ENCODE results near the gene AHRR.
"Not testable (repeated sequence)": the region's sequence is repeated elsewhere in the genome, so short reads cannot be mapped to it uniquely, and the experiment has no call there.

The AHRR gene

DNA sequence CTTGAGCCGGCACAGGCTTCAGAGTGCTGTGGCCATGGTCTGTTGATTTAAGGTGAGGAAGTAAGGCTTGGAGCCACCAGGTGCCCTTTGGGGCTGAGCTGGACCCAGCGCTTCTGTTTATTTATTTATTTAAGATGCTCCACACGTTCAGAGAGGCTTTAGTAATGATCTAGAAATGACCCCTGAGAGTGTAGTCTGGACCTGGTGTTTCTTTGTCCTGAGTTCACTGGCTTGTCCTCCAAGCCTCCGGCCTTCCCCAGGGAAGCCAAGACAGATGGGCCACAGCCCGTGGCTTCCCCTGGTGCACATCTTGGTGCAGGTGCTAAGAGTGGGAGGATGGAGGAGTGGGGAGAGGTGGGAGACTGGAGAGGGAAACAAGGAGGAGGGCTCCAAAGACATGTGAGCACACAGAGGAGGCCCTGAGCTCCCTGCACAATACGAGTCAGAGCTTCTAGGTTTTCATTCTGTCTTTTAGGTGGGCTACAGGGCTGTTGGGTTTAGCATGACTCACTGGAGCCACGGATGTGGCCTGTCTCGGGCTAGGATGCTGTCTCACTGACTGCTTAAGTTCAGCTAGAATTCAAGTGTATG lies 56.9 kb downstream of the AHRR start:
- no peak for DNase-seq (ENCODE audit: low spot score)

DNA sequence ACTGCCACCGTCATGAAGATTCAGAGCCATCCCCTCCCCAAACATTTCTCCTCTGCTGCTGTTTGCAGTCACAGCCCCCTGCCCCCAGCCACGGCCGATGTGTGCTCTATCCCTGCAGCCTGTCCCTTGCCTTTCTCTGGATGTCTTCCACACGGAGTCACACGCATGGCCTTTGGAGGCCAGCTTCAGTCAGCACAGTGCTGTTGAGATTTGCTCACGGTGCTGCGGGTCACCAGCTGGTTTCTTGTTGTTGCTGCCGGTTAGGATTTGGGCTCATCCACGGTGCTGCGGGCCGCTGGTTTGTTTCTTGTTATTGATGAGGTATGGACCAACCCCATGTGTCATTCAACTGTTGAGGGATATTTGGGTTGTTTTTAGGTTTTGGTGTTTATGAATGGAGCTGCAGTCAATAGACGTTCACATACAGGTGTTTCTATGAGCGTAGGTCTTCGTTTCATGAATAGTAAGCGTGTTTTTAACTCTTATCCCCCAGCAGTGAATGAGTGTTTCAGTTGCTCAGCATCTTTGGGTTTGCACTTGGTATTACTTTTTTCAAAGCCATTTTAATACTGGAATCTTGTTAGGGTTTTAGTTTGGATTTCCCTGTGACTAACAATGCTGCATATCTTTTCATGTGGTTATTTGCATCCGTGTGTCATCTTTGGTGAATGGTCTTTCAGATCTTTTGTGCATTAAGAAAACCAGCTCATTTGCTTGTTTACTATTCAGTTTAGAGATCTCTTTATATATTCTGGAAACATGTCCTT lies 57.6 kb downstream of the AHRR start:
- no peak for DNase-seq (ENCODE audit: low spot score)

DNA sequence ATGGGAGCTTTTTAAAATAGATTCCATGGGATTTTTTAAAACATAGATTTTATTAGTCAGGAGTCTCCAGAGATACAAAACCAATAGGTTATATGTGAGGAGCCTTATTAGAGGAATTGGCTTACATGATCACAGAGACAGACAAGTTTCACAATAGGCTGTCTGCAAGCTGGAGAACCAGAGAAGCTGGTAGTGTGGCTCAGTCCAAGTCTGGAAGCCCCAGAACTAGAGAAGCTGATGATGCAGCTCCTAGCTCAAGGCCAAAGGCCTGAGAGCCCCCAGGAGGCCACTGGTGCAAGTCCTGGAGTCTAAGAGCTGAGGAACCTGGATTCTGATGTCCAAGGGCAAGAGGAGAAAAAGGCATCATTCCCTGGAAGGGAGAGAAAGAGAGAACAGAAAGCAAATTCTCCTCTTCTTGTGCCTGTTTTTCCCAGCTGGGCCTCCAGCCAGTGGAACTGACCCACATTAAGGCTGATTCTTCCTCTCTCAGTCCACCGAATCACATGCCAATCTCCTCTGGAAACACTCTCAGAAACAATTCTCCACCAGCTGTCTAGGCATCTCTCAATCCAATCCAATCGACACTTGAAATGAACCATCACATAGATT lies 59.3 kb downstream of the AHRR start:
- no peak for DNase-seq (ENCODE audit: low spot score)

DNA sequence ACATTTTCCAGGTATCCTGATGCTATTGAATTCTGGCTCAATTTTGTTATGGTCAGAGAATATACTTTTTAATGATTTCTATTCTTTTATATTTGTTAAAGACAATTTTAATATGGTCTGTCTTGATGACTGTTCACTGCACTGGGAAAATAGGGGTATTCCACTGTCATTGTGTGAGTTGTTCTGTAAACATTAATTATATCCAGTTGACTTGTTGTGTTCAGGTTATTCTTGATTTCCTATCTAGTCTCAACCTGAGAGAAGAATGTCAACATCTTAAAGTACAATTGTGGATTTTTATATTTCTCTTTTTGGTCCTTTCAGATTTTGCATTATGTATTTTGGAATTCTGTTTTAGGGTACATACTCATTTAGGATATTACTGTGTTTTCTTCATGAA lies 61.6 kb downstream of the AHRR start:
- no peak for DNase-seq (ENCODE audit: low spot score)

DNA sequence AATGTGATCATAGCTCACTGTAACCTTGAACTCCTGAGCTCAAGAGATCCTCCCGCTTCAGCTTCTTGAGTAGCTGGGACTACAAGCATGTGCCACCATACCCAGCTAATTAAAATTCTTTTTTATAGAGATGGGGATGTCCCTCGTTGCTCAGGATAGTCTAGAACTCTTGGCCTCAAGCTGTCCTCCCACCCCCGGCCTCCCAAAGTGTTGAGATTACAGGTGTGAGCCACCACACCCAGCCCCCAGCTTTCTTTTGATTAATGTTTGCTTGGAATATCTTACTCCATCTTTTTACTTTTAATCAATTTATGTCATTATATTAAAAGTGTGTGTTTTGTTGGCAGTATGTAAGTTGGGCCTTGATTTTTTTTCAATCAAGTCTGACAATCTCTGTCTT lies 62.1 kb downstream of the AHRR start:
- DNase-seq (ENCODE audit: low spot score) = no peak

DNA sequence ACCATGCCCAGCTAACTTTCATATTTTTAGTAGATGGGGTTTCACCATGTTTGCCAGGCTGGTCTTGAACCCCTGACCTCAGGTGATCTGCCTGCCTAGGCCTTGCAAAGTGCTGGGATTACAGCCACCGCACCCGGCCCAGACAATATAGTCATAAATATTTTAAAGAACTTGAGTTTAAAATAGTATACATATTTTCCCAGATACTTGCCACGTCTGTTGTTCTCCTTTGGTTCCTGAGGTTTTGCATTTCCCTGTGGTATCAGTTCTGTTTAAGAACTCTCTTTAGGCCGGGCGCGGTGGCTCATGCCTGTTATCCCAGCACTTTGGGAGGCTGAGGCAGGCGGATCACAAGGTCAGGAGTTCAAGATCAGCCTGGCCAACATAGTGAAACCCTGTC lies 63.1 kb downstream of the AHRR start:
- not testable (repeated sequence) for DNase-seq (ENCODE audit: low spot score)

DNA sequence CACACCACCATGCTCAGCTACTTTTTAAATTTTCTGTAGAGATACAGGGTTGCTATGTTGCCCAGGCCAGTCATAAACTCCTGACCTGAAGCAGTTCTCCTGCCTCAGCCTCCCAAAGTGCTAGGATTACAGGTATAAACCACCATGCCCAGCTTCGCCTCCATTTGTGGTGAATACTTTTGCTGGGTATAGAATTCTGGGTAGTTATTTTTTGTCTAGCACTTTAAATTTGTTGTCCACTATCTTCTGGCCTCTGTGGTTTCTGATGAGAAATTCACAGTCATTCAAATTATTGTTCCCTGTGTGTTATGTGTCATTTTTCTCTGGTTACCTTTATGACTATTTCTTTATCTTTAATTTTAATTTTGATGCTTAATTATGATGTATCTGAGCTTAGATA lies 63.8 kb downstream of the AHRR start:
- no peak for DNase-seq (ENCODE audit: low spot score)

DNA sequence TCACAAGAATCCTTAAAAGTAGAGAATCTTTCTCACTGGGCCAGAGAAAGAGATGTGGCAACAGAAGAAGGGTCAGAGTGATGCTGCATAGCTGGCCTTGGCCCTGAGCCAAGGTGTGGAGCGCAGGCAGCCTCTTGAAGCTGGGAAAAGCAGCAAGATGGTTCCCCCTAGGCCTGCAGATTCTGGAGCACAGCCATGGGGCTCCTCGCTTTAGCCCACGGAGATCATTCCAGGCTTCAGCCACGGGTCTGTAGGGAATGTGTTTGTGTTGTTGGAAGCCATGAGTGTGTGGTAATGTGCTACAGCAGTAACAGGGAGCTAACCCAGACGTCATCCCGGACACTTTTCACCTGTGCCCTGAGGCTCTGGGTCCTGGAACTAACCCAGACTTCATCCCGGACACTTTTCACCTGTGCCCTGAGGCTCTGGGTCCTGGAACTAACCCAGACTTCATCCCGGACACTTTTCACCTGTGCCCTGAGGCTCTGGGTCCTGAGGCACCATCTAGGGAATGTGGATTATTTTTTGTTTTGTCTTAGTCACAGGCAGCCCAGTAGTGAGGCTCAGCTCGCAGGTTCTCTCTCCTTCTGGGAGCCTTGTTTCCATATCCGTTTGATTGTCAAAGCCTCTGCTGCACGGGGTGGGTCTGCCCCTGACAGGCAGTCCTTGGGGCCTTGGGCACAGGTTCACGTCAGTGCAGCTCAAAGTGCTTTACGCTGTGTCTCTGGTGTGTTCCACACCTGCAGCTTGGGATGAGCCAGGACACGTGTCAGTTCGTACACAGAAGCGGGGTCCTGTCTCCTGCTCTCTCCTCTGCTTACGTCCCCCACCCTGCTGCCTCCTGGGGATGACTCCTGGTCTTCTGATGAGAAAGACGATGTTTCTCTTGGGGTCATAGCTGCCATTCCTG lies 65.2 kb downstream of the AHRR start:
- no peak for DNase-seq (ENCODE audit: low spot score)

DNA sequence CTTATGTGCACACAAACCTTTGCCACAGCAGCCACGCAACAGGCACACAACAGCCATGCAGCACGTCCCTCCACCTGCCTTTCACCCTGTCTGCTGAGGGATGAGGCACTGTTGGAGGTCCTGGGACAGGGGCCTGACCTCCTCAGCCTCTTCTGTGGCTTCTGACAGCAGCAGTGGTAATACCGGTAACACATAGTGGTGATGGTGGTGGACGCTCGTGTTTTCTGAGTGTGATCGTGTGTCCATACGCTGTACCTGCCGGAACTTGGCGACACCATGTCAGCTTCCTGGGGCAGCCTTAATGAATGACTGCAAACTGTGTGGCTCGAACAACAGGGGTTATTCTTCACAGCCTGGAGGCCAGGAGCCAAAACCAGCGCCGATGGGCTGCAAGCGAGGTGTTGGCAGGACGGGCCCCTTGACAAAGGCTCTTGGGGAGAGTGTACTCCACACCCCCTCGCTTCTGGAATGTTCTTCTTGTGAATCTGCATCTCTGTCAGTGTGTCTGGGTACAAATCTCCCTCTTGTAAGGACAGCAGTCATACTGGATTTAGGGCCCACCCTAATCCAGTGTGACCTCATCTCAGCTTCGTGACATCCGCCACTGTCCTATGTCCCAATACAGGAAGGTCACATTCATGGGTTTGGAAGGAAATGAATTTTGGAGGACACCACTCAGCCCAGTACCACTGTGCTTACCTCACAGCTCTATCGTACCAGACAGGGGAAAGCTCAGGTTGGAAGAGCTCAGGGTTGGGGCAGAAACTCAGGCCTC lies 66.2 kb downstream of the AHRR start:
- DNase-seq (ENCODE audit: low spot score) = no peak

DNA sequence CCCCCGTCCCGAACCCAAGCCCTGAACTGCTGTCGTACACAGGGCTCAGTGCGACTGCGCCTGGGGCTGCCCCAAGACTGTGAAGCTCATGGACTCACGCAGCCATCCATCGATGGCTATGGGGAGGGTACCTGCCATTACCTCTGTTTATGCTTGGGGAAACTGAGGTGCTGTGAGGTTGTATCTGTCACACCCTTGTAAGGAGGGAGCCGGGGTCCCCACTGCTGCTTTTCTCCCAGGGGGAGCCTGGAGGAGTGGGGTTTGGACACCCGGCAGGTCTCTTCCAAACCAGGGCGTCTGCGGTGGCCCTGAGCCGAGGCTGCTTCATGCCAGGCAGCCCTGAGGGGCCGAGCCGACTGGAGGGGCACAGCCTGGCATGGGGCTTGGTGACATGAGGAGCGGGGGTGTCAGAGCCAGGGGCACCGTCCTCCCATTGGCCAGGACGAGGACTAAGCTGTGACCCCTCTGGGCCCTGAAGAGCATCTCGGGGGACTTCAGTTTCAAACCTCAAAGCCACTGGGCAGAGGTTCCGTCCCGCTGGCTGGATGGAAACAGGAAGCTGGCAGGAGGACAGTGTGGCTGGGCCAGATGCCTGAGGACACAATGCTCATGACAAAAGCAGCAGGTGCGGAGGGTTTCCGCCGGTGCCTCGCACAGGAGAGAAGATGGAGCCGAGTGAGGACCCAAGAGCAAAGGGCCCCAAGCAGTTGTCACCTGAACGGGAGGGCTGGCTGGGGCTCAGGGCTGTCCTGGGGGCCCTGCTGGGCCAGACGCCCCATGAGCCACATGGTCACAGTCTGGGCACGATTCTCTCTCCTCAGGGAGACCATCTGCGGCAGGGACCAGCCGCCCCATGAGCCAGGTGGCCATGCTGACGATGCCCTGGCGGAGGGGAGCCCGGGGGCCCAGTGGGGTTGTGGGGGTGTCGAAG lies 67.0 kb downstream of the AHRR start:
- DNase-seq (ENCODE audit: low spot score) = no peak

DNA sequence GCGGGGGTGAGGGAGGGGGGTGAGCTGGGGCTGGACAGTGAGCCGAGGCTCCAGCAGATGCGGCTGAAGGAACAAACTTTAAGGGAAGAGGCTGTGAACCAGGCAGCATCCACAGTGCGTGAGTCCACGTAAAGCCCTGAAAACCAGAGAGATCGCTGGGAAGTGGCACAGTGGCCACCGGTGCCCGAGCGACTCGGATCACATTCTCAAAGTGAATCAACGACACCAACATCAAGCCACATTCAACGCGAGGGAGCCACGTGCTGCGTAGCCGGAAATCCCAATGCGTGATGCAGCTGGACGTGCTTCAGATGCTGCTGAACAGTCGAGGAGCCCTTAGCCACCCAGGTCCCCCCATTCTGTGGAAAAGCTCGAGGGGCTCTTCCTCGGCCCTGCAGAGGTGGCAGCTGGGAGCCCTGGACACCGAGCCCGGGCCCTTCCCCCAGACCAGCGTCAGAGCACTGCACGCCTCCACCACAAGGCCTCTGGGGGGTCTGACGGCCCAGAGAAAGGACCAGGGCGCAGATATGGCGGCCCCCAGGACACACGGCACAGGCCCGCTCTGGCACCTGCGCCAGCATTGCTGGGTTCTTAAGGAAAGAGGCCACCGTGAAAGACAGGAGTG lies 67.8 kb downstream of the AHRR start:
- no peak for DNase-seq (ENCODE audit: low spot score)

DNA sequence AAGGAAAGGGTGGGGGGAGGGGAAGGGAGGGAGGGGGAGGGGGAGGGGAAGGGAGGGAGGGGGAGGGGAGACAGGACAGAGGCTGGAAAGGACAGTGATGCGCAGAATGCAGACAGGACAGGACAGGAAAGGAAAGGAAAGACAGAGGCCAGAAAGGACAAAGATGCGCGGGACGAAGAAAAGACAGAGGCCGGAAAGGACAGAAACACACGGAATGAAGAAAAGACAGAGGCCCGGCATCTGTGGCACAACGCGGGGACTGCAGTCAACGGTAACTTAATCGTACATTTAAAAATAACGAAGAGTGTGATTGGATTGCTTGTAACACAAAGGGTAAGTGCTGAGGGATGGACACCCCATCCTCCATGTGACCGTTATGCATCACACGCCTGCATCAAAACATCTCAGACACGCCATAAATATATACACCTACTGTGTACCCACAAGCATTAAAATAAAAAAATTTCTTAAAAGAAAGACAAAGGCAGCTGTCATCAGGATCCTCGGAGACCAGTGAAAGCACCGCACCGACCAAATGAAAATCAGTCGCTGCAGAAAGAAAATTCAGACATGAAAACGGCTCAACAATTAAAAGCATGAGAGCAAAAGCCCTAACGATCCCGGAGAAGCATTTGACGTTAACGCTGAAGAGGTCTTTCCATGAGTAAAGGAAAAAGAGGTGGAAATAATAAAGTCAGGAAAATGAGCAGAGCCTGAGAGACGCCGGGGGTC lies 68.5 kb downstream of the AHRR start:
- no peak for DNase-seq (ENCODE audit: low spot score)

DNA sequence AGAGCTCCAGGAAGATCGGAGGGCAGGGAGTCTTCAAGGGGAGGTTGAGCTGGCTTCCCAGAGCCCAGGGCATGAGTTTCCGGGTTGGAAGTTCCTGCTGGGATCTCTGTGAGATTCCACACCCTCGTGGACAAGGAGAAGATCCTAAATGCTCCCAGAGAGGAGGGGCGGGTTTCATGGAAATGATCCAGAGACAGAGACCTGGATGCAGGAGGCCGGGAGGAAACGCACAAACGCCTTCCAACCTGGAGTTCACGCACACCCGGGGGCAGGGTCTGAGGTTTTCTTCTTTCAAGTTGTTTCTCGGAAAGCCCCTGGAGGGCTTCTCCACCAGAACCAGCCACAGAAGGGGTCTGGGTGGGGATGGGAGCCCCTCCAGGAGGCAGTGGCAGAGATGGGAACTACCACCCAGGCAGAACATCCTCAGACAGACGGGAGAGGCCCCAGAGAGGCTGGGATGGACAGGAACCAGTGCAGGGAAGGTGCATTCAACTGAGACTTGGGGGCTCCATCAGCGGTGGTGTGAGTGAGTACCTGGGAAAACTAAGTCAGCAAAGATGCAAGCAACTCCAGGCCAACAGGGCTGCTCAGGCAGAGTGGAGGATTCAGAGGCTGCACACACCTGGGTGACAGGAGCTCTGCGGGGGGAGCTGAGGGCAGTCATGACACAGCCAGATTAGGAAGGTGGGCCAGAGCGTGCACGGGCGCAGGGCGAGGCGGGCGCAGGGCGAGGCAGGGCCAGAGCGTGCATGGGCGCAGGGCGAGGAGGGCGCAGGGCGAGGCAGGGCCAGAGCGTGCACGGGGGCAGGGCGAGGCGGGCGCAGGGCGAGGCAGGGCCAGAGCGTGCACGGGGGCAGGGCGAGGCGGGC lies 69.3 kb downstream of the AHRR start:
- no peak for DNase-seq (ENCODE audit: low spot score)

DNA sequence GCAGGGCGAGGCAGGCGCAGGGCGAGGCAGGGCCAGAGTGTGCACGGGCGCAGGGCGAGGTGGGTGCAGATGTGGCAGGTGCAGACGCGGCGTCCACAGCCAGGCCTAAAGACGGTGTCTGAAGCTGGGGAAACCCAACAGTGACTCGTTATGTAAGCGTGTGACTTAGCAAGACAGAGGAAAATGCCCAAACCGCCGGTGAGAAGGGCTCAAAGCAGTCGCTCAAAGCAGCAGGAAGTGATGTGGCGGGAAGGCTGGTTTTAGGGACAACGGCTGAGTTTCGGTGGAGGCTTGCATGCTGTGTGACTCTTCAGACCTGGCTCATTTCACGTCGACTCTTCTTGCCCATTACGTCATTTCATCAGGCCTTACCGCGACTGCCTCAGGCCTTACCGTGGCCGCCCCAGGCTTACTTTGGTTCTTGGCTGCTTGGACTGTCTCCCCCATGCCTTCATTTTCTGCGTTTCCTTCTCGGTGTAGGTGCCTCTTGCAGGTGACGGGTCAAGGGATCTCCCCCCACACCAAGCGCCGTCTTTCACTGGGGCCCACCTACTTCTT lies 71.0 kb downstream of the AHRR start:
- DNase-seq (ENCODE audit: low spot score) = no peak

DNA sequence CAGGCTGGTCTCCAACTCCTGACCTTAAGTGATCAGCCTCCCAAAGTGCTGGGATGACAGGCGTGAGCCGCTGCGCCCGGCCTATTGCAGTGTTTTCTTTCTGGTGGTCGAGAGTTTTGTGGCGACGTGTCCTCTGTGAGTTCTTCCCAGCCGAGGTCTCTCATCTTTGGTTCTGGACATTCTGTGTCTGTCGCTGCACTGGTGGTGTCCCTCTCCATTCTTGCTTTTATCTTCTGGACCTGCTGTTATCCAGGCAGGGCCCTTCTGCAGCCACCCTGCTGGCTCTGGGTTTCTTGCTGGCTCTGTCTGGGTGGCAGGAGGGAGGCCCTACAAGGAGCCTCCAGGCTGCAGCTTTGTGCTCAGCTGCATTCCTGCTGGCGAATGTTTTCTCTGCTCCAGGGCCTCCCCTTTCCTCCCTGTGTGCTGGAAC lies 72.3 kb downstream of the AHRR start:
- DNase-seq (ENCODE audit: low spot score) = no peak

DNA sequence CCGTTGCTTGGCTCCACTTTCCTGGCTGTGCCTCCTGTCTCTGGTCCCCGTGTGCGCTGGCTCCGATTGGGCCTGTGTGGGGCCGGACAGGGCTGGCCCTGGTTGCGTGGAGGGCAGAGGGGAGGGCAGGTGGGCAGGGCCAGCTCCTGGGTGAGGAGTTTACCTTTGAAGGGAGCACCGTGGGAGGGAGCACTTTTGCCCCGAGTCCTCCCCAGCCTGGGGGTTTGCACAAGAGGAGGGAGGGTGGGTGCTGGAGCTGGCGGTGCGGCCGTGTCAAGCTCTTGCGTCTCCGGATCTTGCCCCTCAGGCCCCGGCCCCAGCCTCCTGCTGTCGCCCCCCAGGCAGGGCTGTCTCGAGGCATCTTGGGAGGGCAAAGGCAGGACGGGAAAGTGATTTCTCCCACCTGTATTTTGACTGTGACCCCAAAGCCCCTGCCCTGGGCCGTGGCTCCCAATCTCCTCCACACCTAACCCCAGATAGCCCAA lies 73.2 kb downstream of the AHRR start:
- no peak for DNase-seq (ENCODE audit: low spot score)

DNA sequence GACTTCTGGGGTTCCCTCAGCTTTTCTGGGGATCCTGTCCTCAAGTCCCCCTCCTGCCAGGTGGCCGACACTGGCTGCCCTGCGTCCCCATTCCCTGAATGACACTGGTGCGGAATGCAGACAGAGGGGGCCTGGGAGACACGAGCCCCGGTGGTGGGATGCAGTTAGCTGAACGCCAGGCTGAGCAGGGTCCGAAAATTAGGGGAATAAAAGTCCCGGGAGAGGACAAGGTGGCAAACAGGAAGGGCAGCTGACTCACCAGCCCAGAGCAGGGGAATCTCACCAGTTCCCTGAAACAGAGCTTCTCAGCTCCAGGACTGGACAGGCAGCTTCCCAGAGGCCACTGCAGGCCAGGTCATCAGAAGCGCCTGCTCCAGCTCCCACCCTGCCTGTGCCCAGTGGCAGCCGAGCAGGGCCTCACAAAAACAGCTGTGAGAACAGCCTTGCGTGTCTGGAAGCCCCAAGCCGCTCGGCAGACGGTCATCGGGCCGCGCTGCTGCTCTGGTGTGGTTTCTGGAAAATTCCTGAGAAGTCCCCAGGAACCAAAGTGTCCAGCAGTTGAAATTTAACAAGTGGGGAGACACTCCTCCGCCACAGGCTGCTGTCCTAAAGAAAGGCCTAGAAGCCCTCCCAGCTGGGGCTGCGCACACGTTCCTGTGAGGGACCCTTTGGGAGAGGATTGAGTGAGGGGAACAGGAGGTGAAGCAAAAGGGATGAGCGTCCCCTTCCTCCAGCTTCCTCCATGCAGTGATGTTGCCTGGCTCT lies 73.8 kb downstream of the AHRR start:
- no peak for DNase-seq (ENCODE audit: low spot score)

Measured in COLO829 (cell line).